Neural cell (in vitro differentiated cells): ENCODE data around the gene PRKAG2.

ENCODE experiments used
- CTCF ChIP-seq: fragments of 450-650 bp; IDR thresholded peaks from 2 replicates; pipeline ENCODE4 v1.5.1; 2014; ENCODE audit warnings: antibody characterized with exemption, mild to moderate bottlenecking, moderate library complexity; ENCODE audit not compliant: poor library complexity, severe bottlenecking
- EP300 ChIP-seq: fragments of 450-650 bp; conservative IDR thresholded peaks from 2 replicates; pipeline ENCODE4 v1.6.1; 2014; ENCODE audit warnings: antibody characterized with exemption, mild to moderate bottlenecking, moderate library complexity; ENCODE audit not compliant: poor library complexity, severe bottlenecking
- POLR2AphosphoS5 ChIP-seq: IDR thresholded peaks from 2 replicates; pipeline ENCODE4 v1.6.1; 2012
- TF ChIP-seq, protein P1 (sequence below): IDR thresholded peaks from 2 replicates; pipeline ENCODE4 v1.6.1; 2012; ENCODE audit warnings: borderline replicate concordance

GRCh38 chr7:151729521-151729921 lies 147.4 kb downstream of the PRKAG2 start:
- TF ChIP-seq CTCF (no peak), POLR2AphosphoS5 (no peak), EP300 (no peak)
- TF ChIP-seq, protein P1, sequence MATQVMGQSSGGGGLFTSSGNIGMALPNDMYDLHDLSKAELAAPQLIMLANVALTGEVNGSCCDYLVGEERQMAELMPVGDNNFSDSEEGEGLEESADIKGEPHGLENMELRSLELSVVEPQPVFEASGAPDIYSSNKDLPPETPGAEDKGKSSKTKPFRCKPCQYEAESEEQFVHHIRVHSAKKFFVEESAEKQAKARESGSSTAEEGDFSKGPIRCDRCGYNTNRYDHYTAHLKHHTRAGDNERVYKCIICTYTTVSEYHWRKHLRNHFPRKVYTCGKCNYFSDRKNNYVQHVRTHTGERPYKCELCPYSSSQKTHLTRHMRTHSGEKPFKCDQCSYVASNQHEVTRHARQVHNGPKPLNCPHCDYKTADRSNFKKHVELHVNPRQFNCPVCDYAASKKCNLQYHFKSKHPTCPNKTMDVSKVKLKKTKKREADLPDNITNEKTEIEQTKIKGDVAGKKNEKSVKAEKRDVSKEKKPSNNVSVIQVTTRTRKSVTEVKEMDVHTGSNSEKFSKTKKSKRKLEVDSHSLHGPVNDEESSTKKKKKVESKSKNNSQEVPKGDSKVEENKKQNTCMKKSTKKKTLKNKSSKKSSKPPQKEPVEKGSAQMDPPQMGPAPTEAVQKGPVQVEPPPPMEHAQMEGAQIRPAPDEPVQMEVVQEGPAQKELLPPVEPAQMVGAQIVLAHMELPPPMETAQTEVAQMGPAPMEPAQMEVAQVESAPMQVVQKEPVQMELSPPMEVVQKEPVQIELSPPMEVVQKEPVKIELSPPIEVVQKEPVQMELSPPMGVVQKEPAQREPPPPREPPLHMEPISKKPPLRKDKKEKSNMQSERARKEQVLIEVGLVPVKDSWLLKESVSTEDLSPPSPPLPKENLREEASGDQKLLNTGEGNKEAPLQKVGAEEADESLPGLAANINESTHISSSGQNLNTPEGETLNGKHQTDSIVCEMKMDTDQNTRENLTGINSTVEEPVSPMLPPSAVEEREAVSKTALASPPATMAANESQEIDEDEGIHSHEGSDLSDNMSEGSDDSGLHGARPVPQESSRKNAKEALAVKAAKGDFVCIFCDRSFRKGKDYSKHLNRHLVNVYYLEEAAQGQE = no peak
